NCI-H2227 (cell line): ENCODE measurements around the gene RIPOR2.

Experiments
- DNase-seq: peaks from one replicate; lab custom pipeline; 2025; ENCODE audit not compliant: unreplicated experiment; lab: John Stamatoyannopoulos, UW

Gene RIPOR2

GRCh38 chr6:24935366-24936152, at the start of gene RIPOR2:
Gene RIPOR2, minus strand, starts transcription at chr6:24935960. Its CDS starts 62 bp downstream, at chr6:24935898.
- DNase-seq = peak; percentile 62

GRCh38 chr6:24985323-24985722, 49.6 kb upstream of the RIPOR2 start:
- no peak for DNase-seq

GRCh38 chr6:24982231-24982630, 46.5 kb upstream of the RIPOR2 start:
- DNase-seq = no peak

GRCh38 chr6:24981386-24981760, 45.6 kb upstream of the RIPOR2 start:
- DNase-seq = no peak

- DNase-seq = no peak
Observed at GRCh38 chr6:24980507-24981385, 45.0 kb upstream of the RIPOR2 start.

GRCh38 chr6:24979176-24979575, 43.4 kb upstream of the RIPOR2 start:
- DNase-seq = no peak

GRCh38 chr6:24974182-24975171, 38.7 kb upstream of the RIPOR2 start:
- DNase-seq = no peak

- no peak for DNase-seq
Observed at GRCh38 chr6:24972311-24972958, 36.7 kb upstream of the RIPOR2 start.

GRCh38 chr6:24971067-24971466, 35.3 kb upstream of the RIPOR2 start:
- no peak for DNase-seq

GRCh38 chr6:24969343-24969860, 33.6 kb upstream of the RIPOR2 start:
- no peak for DNase-seq

GRCh38 chr6:24968783-24969182, 33.0 kb upstream of the RIPOR2 start:
- no peak for DNase-seq

- DNase-seq = no peak
Observed at GRCh38 chr6:24967211-24967610, 31.5 kb upstream of the RIPOR2 start.

- DNase-seq = peak; percentile 32
Observed at GRCh38 chr6:24966381-24966780, 30.6 kb upstream of the RIPOR2 start.

GRCh38 chr6:24963887-24964570, 28.3 kb upstream of the RIPOR2 start:
- DNase-seq = no peak

GRCh38 chr6:24963339-24963738, 27.6 kb upstream of the RIPOR2 start:
- DNase-seq = no peak

GRCh38 chr6:24961852-24962251, 26.1 kb upstream of the RIPOR2 start:
- DNase-seq = no peak

GRCh38 chr6:24960991-24961475, 25.3 kb upstream of the RIPOR2 start:
- no peak for DNase-seq

- no peak for DNase-seq
Observed at GRCh38 chr6:24959319-24959718, 23.6 kb upstream of the RIPOR2 start.

- DNase-seq = no peak
Observed at GRCh38 chr6:24957199-24957598, 21.4 kb upstream of the RIPOR2 start.
